ENCODE results near the gene PTPRM. TPM values are rescaled to one million over a fixed set of nuclear protein-coding genes. Genes with fewer than 3 reads are reported as not detected.
A peak's percentile ranks its signal among the peaks of the same experiment; 100 is the strongest.

The PTPRM gene
- total and polyA plus RNA-seq, 2 experiments from 2014 or later, result 1.6 to 5.3 TPM

GRCh38 chr18:8260319-8260718 is 693.2 kb downstream of the PTPRM start:
- TF ChIP-seq CREB1 (CRISPR knock-in tag; IDR thresholded peaks at IDR 0.05; ENCODE audit: low read depth) (no peak), EZH2phosphoT487 (IDR thresholded peaks at IDR 0.05; ENCODE audit: unreplicated experiment) (no peak), ZNF462 (CRISPR knock-in tag; IDR thresholded peaks at IDR 0.05) (no peak), ZNF114 (CRISPR knock-in tag; IDR thresholded peaks at IDR 0.05) (no peak), REST (IDR thresholded peaks at IDR 0.05; ENCODE audit: unreplicated experiment) (no peak), EZH2 (IDR thresholded peaks at IDR 0.05; ENCODE audit: low read depth, unreplicated experiment) (no peak), ETS1 (IDR thresholded peaks at IDR 0.05) (no peak), STAT1 (IDR thresholded peaks at IDR 0.05; ENCODE audit: unreplicated experiment) (no peak), POLR2AphosphoS5 (IDR thresholded peaks at IDR 0.05; ENCODE audit: low read depth) (no peak), JUNB (IDR thresholded peaks at IDR 0.05; ENCODE audit: unreplicated experiment) (no peak), ZNF331 (CRISPR knock-in tag; IDR thresholded peaks at IDR 0.05; ENCODE audit: low read depth) (no peak), CTCF (conservative IDR thresholded peaks at IDR 0.05; ENCODE audit: low read depth in 2 of 2) (no peak), NANOG (IDR thresholded peaks at IDR 0.05; ENCODE audit: borderline replicate concordance) (no peak)
- Histone ChIP-seq H3K4me1 (ENCODE audit: insufficient read depth) (peaks cover 6% of the 10 kb centered on the region; the same call in 1 of the 2 replicates), H3F3A (replicated peaks; ENCODE audit: low read depth) (no peaks in the 10 kb centered on the region), H3K4me2 (no peak overlapping the region), H3K27me3 (ENCODE audit: insufficient read depth) (no peaks in the 10 kb centered on the region), H3K36me3 (ENCODE audit: insufficient read depth) (no peaks in the 10 kb centered on the region), H2AFZ (peak overlapping the region; percentile 57; the same call in 1 of the 2 replicates), H3K27ac (ENCODE audit: low read depth) (no peak overlapping the region), H3K4me3 (no peak overlapping the region), H3K9me2 (ENCODE audit: insufficient read depth) (no peaks in the 10 kb centered on the region), H4K20me1 (replicated peaks; ENCODE audit: insufficient read depth) (no peaks in the 10 kb centered on the region), H3K79me2 (replicated peaks; ENCODE audit: insufficient read depth) (no peaks in the 10 kb centered on the region)
- H3K4me1 Mint-ChIP-seq, result peaks cover 22% of the 10 kb centered on the region
- peak; percentile 23 for DNase-seq (ENCODE audit: low spot score)
- no peak overlapping the region for H3K27ac Mint-ChIP-seq
- H3K36me3 Mint-ChIP-seq (ENCODE audit: low read depth), result no peaks in the 10 kb centered on the region
- H3K27me3 Mint-ChIP-seq (ENCODE audit: insufficient read depth, low read depth, poor library complexity), result peaks cover 2% of the 10 kb centered on the region
- no peak overlapping the region for H3K4me3 Mint-ChIP-seq
- H3K9me3 Mint-ChIP-seq, result no peaks in the 10 kb centered on the region
- peak; percentile 77 for ATAC-seq
